Astrocyte of the cerebellum (primary cell): ENCODE results near the gene STOML1.

Source experiments
- DNase-seq: peaks from one replicate; pipeline ENCODE4 v3.0.0-alpha.2; 2011; ENCODE audit warnings: low read depth
- H3K4me3 ChIP-seq: 2 replicates; pipeline ENCODE4 v1.5.1; 2011; ENCODE audit warnings: mild to moderate bottlenecking, low read depth, low read length, moderate library complexity
- in situ Hi-C: cut with HindIII; loops from 2 replicates; pipeline ENCODE4 v1.10.0; 2017; ENCODE audit warnings: low sequenced_read_pairs
- TF ChIP-seq, protein P1 (sequence below): IDR thresholded peaks from 2 replicates; pipeline ENCODE4 v1.5.1; 2012; ENCODE audit warnings: low read length, low read depth, moderate library complexity, mild to moderate bottlenecking; ENCODE audit errors: missing control alignments

STOML1 gene

DNA sequence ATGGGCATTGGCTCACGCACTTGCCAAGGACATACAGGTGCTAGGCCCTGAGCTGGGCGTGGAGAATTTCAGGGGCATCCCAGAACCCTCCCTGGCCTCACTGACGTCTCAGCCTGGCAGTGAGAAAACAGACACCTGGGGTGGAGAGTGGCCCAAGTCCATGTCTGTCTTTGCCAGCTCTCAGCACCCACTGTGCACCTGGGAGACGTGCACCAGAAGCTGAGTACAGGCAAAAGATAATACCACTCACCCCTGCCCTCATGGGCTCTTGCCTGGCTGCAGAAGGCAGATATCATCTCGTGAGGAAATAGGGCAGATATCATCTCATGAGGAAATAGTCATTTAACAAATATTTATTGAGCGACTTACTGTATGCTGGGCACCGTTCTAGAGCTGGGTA, 57.8 kb downstream of the STOML1 start:
- no peak overlapping the region for H3K4me3 ChIP-seq
- TF ChIP-seq, protein P1, sequence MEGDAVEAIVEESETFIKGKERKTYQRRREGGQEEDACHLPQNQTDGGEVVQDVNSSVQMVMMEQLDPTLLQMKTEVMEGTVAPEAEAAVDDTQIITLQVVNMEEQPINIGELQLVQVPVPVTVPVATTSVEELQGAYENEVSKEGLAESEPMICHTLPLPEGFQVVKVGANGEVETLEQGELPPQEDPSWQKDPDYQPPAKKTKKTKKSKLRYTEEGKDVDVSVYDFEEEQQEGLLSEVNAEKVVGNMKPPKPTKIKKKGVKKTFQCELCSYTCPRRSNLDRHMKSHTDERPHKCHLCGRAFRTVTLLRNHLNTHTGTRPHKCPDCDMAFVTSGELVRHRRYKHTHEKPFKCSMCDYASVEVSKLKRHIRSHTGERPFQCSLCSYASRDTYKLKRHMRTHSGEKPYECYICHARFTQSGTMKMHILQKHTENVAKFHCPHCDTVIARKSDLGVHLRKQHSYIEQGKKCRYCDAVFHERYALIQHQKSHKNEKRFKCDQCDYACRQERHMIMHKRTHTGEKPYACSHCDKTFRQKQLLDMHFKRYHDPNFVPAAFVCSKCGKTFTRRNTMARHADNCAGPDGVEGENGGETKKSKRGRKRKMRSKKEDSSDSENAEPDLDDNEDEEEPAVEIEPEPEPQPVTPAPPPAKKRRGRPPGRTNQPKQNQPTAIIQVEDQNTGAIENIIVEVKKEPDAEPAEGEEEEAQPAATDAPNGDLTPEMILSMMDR: no peak
- no peak for DNase-seq
- in situ Hi-C loops: no loop called here

DNA sequence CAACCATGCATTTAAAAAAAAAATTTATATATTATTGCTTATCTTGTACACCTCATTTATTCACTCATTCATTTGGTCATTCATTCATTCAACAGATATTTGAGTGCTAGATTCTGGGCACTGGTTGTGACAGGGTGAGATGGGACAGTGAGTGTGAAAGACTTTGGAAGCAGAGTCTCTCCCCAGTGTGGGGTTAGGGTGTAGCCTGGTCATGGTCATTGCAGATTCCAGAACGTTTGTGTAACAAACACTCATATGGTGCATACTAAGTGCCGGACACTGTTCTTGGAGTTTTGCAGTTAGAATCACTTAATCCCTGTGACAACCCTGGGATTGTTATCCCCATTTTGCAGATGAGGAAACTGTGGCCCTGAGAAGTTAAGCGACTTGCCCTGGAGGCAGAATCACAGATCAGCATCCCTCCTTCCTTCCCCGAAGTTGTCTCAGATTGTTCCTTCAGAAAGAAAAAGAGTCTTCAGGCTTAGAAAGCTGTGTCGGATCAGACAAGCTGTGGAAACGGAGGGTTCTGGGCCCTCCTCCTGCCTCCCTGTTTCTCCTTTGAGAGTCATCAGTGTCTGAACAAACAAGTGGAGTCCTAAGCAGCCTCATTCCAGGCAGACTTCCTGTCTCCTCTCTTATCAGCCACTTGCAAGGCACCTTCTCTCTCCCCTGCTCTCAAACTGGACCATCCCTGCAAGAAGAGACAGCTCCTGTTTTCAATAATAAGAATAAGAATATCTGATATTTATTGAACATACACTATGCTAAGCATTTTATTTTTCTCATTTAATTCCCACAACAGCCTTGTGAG, 59.5 kb downstream of the STOML1 start:
- TF ChIP-seq, protein P1: no peak
- H3K4me3 ChIP-seq: no peak overlapping the region
- no peak for DNase-seq
- in situ Hi-C loops: no loop called here

DNA sequence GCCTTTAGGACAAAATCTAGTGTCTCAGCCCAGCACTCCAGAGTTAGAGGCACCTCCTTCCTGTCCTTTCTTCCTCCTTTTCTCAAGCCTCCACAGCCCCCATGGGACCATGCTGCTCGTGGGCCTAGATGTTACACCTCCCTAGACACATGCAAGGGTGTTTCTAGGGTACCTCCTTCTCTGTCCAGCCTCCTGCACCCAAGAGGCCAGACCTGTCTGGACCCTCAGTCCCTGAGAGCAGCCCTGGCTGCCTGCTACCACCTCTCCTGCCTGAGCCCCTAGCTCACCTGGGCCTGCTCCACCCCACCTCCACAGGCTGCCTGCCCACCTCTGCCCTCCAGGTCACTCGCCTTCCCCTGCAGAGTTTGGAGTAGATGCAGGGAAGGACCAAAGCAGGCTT, 60.7 kb downstream of the STOML1 start:
- TF ChIP-seq, protein P1: no peak
- peak overlapping the region; percentile 80 for H3K4me3 ChIP-seq
- in situ Hi-C loops: no loop called here
- DNase-seq: no peak

DNA sequence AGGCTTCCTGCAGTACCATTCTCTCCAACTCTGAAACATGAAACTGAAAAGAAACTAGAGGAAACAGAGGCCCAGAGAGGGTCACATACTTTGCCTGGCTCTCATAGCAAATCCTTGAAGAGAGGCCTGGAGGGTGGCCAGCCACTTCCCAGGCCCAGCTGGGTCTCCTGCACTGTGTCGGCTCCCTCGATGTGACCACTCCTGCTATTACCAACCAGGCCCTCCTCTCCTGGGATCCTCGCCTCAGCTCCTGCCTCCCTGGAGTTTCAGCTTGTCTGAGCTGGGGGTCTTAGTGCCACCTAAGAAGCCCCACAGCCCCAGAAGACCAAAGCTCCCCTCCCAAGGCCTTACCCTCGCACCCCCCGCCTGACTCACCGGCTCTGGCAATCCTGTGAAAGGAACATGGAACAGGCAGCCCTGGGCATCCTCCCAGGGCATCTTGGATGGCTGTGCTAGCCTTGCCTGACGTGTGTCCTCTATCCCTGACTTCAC, 61.3 kb downstream of the STOML1 start:
- TF ChIP-seq, protein P1: no peak
- in situ Hi-C loops: no loop called here
- peak; percentile 58 for DNase-seq
- peak overlapping the region; percentile 80 for H3K4me3 ChIP-seq

DNA sequence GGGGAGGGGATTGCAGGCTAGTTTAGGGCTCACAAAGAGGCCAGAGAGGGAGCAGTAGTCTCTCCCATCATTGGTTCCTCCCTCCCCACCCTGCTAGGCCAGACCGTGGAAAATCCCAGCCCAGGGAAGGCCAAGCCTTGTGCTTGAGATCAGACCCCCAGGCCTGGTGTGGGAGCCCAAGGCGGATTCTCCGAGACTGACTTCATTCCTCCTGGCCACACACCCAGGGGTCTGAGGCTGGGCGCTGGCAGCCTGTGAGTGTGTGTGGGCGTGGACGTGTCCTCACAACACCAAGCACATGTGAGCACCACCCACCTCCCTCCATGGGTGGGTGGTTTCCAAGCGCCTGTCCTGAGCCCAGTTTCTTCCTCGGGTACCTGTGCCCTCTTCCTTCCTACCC, 61.7 kb downstream of the STOML1 start:
- in situ Hi-C loops: no loop called here
- peak; percentile 91 for DNase-seq
- peak overlapping the region; percentile 80 for H3K4me3 ChIP-seq
- TF ChIP-seq, protein P1: no peak

DNA sequence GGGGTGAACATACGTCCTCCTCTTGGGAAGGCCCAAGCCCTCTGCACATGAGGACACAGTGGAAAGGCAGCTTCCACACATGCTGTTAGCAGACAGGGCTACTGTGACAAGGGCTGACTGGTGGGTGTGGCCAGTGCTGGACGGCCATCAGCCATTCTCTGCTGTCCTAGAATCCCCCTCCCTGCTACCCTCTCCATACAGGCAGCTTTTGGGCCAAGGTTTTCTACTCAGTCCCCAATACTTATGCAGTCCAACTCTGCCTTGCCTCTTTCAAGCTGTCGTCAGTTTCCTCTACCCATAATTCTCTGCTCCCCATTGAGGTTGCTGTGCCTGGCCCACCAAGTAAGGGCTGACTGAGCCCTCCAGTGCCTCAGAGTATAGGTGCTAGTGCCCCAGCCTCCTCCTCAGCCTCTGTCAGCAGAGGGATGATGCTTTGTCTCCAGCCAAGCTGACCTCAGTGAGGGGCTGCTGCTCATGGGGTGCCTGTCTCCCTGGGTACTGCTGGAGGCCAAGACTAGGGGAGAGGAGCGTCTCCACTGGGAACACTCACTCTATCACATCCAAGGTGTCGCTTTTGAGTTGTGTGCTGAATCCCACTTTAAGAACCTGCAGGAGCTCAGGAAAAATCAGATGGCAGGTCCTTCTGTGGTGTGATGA, 63.0 kb downstream of the STOML1 start:
- in situ Hi-C loops: no loop called here
- no peak for DNase-seq
- H3K4me3 ChIP-seq: peak overlapping the region; percentile 80
- TF ChIP-seq, protein P1: no peak
